ENCODE results near the gene ANKRD52.
A peak's percentile ranks its signal among the peaks of the same experiment; 100 is the strongest.

Gene ANKRD52

DNA sequence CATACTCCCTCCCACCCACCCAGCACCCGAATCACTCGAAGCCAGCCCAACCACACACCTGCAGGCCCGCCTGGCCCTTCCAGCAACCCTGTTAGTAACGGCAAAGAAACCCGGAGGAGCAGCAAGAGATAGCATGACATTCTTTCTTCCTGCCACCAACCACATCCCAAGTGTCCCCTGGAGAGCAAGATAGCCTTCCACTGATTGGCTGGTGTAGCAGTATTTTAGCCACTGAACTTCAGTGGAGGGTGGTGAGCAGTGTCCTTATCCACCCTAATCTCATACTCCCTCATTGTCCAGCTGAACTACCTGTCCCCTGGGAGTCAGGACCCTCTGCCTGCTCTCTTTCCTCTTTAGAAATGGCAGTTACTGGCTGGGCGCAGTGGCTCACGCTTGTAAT is 29.1 kb downstream of the ANKRD52 start:
- TF ChIP-seq, protein P1, sequence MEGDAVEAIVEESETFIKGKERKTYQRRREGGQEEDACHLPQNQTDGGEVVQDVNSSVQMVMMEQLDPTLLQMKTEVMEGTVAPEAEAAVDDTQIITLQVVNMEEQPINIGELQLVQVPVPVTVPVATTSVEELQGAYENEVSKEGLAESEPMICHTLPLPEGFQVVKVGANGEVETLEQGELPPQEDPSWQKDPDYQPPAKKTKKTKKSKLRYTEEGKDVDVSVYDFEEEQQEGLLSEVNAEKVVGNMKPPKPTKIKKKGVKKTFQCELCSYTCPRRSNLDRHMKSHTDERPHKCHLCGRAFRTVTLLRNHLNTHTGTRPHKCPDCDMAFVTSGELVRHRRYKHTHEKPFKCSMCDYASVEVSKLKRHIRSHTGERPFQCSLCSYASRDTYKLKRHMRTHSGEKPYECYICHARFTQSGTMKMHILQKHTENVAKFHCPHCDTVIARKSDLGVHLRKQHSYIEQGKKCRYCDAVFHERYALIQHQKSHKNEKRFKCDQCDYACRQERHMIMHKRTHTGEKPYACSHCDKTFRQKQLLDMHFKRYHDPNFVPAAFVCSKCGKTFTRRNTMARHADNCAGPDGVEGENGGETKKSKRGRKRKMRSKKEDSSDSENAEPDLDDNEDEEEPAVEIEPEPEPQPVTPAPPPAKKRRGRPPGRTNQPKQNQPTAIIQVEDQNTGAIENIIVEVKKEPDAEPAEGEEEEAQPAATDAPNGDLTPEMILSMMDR (IDR thresholded peaks at IDR 0.05), result no peak
- no peak for TF ChIP-seq ZFX (IDR thresholded peaks at IDR 0.05; ENCODE audit: borderline replicate concordance)
- H3K27ac ChIP-seq, result peak overlapping the region; percentile 18; the same call in 1 of the 2 replicates

DNA sequence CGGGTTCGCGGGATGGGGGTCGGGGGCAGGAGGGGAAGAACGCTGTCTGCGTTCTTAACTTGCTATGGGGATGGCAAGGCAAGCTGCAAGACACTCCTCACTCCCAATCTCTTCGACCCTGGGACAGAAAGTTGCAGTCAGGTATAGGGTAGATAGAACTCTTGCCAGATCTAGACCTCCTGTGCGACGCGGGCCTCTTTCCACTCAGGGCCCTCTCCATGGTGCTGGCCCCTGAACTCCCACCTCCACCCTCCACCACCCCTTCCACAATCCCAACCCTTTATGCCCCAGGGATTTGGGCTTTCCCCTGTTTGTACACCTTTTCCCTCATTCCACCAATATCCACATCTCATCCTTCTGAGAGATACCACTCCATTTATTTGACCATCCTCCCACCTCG is 33.2 kb downstream of the ANKRD52 start:
- peak overlapping the region; percentile 98 for H3K27ac ChIP-seq
- TF ChIP-seq, protein P1 (IDR thresholded peaks at IDR 0.05), result no peak
- TF ChIP-seq ZFX (IDR thresholded peaks at IDR 0.05; ENCODE audit: borderline replicate concordance), result no peak

DNA sequence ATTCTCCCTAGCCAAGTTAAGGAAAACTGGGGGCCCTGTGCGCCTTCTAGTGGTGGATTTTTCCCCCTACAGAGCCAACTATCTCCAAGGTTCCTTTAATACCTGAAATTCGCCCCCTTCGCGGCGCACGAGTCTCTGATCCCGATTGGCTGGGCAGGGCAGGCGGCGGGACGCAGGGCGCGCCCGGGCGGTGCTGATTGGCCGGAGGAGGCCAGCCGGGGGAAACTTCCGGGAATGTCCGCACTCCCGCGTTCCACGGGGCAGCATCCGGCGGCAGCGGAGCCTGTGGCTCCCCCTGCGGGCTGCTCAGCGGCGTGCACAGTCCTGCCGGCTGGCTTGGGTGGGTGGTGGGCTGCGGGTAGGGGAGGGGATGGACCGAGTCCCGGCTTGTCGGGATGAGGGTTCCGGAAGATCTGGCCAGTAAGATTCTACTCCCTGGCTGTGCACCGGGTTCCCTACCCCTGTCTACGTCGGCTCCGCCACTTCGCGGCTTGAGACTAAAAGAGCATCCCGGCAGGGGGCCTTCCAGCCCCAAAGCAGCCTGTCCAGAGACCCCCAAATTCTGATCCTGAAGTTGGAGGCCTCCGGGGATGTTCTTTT is 34.0 kb downstream of the ANKRD52 start, which contains the start of gene NABP2:
NABP2 (plus strand) TSS at position 241 of the 600 bp plus-strand sequence. CDS start 515 bp downstream, outside the sequence.
- peak within 1 kb of the TSS; percentile 98 for H3K27ac ChIP-seq
- TF ChIP-seq, protein P1 (IDR thresholded peaks at IDR 0.05), result peak; percentile 100
- no peak for TF ChIP-seq ZFX (IDR thresholded peaks at IDR 0.05; ENCODE audit: borderline replicate concordance)

DNA sequence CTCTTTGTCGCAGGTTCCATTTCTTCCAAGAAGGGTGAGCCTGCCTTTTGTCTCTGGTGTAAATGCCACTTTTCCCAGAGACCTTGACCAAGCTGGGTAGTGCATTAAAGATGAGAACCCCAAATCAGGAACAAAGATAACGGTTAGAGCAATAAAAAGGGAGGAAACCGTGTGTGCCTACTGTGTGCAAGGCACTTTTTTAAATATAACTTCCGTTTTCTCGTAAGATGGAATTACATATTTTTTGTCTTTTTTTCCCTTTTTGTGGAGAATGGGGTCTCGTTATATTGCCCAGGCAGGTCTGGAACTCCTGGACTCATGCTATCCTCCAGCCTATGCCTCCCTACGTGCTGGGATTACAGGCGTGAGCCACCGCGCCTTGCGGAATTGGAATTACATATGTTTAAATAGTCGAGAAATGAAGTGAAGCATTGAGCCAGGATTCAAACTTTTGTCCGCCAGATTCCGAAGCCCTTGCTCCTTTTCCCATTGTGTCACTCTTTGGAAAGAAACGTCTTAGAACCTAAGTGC is 34.5 kb downstream of the ANKRD52 start:
- peak overlapping the region; percentile 98 for H3K27ac ChIP-seq
- TF ChIP-seq ZFX (IDR thresholded peaks at IDR 0.05; ENCODE audit: borderline replicate concordance), result no peak
- TF ChIP-seq, protein P1 (IDR thresholded peaks at IDR 0.05), result no peak

DNA sequence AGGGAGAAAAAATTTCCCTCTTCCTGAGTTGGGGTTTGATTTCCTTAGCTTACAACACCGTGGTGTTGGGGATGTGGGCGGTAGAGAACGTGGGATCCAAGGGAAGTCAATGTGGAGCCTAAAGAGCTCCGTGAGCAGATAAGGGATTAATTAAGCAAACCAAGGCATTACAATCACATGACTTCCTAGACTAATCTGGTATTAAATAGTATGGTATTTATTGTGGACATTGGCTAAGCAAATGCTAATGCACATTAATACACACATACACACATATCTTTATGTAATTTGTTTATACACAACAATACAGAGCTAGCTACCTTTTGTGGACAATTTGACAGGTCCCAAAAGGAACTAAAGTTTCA is 35.7 kb downstream of the ANKRD52 start:
- peak overlapping the region; percentile 98 for H3K27ac ChIP-seq
- TF ChIP-seq, protein P1 (IDR thresholded peaks at IDR 0.05), result no peak
- no peak for TF ChIP-seq ZFX (IDR thresholded peaks at IDR 0.05; ENCODE audit: borderline replicate concordance)

DNA sequence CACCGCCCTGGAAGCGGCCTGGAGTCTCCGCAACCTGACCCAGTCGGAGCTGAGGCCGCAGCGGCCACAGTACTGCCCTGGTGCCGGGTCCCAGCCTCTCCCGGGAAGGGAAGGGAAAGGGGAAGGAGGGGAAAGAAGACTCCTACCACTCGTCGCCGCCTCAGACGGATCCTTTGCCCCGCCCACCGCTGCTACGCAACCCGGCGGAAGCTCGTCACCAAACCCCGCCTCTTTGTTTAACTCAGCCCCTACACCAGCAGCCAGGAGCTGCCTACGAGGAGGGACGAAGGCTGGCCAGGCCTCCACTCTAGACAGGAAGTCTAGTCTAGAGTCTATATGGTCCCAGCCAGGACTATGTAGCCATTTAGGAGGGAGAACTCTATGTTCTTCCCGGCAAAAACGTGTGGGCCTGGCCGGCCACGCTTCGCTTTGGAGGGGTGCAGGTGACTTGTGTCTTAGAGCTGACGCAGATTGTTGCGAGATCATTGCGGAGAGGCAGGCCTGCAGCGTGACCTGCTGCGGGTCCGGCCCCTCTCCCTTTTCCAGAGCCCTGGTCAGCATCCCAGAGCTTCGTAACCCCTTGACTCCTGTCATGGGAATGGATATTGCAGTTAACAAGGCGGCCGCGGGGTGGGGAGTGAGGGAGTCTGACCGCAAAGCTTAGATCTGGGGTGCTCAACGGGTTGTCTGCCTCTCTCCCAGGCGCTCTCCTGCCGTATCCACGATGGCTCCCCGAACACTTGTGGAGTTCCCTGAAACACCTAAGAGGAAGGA is 36.2 kb downstream of the ANKRD52 start, which contains the start of gene RNF41:
RNF41 (minus strand) TSS at position 166 of the 774 bp plus-strand sequence. CDS start 7,875 bp downstream, outside the sequence.
- TF ChIP-seq, protein P1 (IDR thresholded peaks at IDR 0.05), result peak; percentile 8
- TF ChIP-seq ZFX (IDR thresholded peaks at IDR 0.05; ENCODE audit: borderline replicate concordance), result no peak
- peak within 1 kb of the TSS; percentile 98 for H3K27ac ChIP-seq

Data from 22Rv1 (cell line).